Measurements from ENCODE around the gene MRPS27. TPM values are rescaled to one million over a fixed set of nuclear protein-coding genes. Genes with fewer than 3 reads are reported as not detected.

MRPS27 gene
- total RNA-seq, 2 experiments from 2014 or later = 87.8 to 101 TPM

- ChIA-PET CTCF (no interaction called here), POLR2A (no interaction called here)
Measured at GRCh38 chr5:72295539-72295938, 24.5 kb downstream of the MRPS27 start.

DNA sequence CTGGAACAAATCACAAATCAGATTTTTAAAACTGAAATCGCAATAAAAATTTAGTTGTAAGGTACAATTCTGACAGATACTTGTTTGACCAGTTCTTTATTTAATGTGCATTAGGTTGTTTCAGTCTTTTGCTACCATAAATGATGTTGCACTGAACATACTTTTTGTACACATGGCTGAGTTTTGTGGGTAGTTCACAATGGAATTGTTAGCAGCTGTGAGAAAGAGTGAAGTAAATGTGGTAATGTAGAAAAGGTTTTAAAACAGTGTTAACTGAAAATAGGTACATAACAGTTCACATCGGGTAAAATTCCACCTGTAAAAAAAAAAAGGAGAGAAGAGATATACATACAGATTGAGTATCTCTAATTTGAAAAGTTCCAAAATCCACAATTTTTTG, 25.6 kb downstream of the MRPS27 start:
- CTCF ChIA-PET = no interaction called here
- POLR2A ChIA-PET = no interaction called here

DNA sequence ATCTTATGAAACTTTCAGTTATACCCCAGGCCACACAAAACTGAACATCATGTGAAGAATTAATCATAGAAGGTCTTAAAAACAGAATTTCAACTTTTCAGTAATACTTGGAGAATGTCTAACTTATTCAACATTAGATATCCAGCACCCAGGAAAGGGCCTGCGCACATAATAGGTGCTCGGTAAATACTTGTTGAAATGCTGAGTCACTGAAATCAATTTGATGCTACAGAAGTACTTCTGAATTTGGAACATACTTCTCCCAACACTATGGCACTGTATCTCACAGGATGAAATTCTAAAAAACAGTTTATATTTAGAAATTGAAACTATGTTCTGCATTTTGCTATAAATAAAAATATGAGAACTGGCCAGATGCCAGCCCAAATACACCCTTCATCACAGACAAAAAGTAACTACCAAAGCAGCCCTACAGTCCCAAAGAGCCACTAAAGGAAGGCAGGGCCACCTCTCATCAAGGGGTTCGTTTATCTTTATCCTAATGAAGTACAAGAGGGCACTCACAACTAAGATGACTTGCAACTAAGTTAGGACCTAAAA, 26.5 kb downstream of the MRPS27 start:
- ChIA-PET CTCF (no interaction called here), POLR2A (no interaction called here)

GRCh38 chr5:72292411-72292810, 27.6 kb downstream of the MRPS27 start:
- CTCF ChIA-PET = interaction anchor here (0.7 kb wide), 1 partner anchor 25 kb away, joined by 3 read pairs; no protein-coding TSS in a partner anchor
- POLR2A ChIA-PET = no interaction called here

- ChIA-PET POLR2A (no interaction called here), CTCF (no interaction called here)
Measured at GRCh38 chr5:72291601-72292000, 28.4 kb downstream of the MRPS27 start.

- CTCF ChIA-PET = interaction anchor here (0.5 kb wide), 1 partner anchor 34 kb away, joined by 3 read pairs; no protein-coding TSS in a partner anchor
Measured at GRCh38 chr5:72290356-72291133, 29.5 kb downstream of the MRPS27 start.

GRCh38 chr5:72288924-72289323, 31.1 kb downstream of the MRPS27 start:
- CTCF ChIA-PET = interaction anchor here (0.6 kb wide), 1 partner anchor 1323 kb away, joined by 3 read pairs; no protein-coding TSS in a partner anchor
- POLR2A ChIA-PET = no interaction called here

More at GRCh38 chr5:72290356-72291133, 29.5 kb downstream of the MRPS27 start:
- POLR2A ChIA-PET = no interaction called here

DNA sequence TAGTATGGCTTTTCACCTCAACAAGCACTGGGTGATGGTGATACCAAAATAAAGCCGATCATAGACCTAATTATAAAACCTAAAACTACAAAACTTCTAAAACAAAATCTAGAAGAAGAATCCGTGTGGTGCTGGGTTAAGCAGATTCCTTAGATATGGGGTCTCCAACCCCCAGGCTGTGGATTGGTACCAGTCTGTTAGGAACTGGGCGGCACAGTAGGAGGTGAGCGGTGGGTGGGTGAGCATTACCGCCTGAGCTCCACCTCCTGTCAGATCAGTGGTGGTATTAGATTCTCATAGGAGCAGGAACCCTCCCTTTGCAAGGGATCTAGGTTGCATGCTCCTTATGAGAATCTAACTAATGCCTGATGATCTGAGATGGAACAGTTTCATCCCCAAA, 33.2 kb downstream of the MRPS27 start:
- ChIA-PET POLR2A (no interaction called here), CTCF (no interaction called here)

DNA sequence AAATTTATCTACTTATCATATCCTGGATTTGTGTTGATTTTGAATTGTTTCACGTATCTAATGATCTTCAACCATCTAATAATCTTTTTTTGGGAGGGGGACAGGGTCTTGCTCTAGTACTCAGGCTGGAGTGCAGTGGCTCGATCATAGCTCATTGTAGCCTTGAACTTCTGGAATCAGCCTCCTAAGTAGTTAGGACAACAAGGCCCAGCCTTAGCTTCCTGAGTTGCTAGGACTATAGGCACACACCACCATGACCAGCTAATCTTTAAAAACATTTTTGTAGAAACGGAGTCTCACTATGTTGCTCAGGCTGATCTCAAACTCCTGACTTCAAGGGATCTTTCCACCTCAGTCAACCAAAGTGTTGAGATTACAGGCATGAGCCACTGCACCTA, 34.6 kb downstream of the MRPS27 start:
- POLR2A ChIA-PET = no interaction called here
- CTCF ChIA-PET = no interaction called here

- ChIA-PET POLR2A (no interaction called here), CTCF (no interaction called here)
Measured at GRCh38 chr5:72284559-72285423, 35.2 kb downstream of the MRPS27 start.

DNA sequence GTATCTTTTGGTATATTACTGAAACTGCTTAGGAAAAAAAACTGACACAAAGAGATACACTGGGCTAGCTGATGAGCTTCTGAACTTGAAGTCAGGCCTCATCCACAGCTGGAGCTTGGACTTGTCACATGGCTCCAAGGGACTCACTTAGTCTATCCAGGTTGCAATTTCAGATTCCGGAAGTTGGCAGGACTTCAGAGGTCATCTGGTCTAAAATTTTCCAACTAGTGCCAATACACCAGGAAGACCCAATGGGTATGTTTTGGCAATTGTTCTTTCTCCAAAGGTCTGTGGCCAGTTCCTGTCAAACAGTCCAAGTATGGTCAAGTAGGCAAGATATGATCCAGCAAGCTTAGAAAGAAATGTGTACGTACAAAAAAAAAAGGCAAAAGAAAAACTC, 36.7 kb downstream of the MRPS27 start:
- POLR2A ChIA-PET = no interaction called here
- CTCF ChIA-PET = no interaction called here

DNA sequence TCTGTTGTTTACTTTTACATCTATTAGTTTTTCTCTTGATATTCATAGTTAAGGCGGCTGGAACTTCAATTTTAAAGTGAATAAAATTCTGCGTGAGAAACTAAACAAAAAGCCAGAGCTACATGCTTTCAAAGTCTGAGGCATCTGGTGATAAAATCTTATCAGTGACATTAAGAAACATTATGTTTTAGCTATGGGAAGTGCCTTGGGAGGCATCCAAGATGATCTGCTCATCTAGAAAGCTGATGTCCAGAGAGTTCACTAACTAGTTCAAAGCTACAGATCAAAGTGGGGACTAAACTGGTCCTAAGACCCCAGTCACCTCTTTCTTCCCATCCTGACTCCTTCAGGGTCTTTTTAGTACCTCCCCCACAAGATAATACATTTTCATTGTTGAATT, 37.2 kb downstream of the MRPS27 start:
- ChIA-PET CTCF (no interaction called here), POLR2A (no interaction called here)

- ChIA-PET CTCF (no interaction called here), POLR2A (no interaction called here)
Measured at GRCh38 chr5:72281764-72282499, 38.1 kb downstream of the MRPS27 start.

DNA sequence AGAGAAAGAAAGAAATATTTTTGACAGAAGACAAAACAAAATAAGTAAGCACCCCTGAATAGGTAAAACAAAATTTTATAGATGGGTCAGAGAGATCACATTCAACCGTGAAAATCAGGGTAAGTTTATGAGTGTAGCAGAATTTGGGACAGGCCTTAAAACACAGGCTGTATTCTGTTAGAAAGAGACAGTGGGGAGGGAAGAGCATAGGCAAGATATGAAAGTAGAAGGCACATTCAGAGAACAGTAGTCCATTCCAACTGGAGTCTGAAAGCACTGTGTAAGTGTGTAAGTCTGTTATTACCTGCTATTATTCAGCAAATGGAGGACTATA, 38.6 kb downstream of the MRPS27 start:
- POLR2A ChIA-PET = no interaction called here
- CTCF ChIA-PET = interaction anchor here (0.9 kb wide), 1 partner anchor 10 kb away, joined by 3 read pairs; no protein-coding TSS in a partner anchor

DNA sequence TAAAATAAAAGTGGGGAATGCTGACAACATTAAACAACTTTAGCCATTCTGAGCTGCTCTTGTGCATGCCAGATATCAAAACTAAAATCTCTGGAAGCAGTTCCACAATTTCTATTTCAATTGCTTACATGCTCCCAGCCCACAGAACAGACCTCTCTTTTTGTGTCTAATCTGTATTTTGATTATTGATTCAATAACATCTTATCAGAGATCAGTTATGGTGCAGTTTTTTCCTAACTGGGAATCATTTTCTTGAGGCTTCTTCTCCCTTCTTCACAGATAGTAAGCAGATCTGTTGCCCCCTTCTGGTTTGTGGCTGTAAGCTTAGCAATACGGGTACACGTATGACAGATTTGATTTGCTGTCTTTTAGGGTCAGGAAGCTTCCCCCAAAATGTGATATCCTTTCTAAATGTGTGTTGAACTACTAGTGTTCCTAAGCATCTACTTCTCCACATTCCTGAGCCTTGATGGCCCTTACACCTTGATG, 39.4 kb downstream of the MRPS27 start:
- ChIA-PET CTCF (interaction anchor here (0.9 kb wide), 1 partner anchor 9 kb away, joined by 3 read pairs; no protein-coding TSS in a partner anchor), POLR2A (no interaction called here)

- CTCF ChIA-PET = no interaction called here
- POLR2A ChIA-PET = no interaction called here
Measured at GRCh38 chr5:72276219-72276752, 43.8 kb downstream of the MRPS27 start.

DNA sequence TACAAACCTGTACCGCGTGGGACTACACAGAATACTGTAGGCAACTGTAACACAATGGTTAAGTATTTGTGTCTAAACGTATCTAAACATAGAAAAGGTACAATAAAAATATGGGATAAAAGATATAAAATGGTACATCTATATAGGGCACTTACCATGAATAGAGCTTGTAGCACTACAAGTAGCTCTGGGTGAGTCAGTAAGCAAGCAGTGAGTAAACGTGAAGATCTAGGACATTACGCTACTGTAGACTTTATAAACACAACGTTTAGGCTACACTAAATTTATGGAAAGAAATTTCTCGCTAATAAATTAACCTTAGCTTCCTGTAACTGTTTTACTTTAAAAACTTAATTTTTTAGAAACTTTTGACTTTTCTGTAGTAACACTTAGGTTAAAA, 46.5 kb downstream of the MRPS27 start:
- CTCF ChIA-PET = no interaction called here
- POLR2A ChIA-PET = no interaction called here

- CTCF ChIA-PET = no interaction called here
- POLR2A ChIA-PET = no interaction called here
Measured at GRCh38 chr5:72272398-72272797, 47.6 kb downstream of the MRPS27 start.

GRCh38 chr5:72271702-72272101, 48.3 kb downstream of the MRPS27 start:
- ChIA-PET POLR2A (no interaction called here), CTCF (interaction anchor here (1.4 kb wide), 1 partner anchor 9 kb away, joined by 3 read pairs; no protein-coding TSS in a partner anchor)

DNA sequence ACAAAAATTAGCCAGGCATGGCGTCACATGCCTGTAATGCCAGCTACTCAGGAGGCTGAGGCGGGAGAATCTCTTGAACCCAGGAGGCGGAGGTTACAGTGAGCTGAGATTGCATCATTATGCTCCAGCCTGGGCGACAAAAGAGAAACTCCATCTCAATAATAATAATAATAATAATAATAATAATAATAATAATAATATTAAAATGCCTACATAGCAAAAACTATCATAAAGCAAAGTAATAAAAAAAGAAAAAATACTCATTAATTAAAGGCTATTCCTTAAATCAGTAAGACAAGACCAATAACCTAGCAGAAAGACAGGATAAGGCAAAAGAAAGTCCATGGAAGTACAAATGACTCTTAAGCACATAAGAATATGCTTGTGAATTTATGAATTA, 50.0 kb downstream of the MRPS27 start:
- CTCF ChIA-PET = interaction anchor here (0.8 to 1.5 kb wide), 4 partner anchors 8 to 32 kb away, joined by 3 read pairs; no protein-coding TSS in a partner anchor
- POLR2A ChIA-PET = no interaction called here
